ENCODE data around the gene CKLF.
"Not testable (repeated sequence)": the region's sequence is repeated elsewhere in the genome, so short reads cannot be mapped to it uniquely, and the experiment has no call there.

The CKLF gene

DNA sequence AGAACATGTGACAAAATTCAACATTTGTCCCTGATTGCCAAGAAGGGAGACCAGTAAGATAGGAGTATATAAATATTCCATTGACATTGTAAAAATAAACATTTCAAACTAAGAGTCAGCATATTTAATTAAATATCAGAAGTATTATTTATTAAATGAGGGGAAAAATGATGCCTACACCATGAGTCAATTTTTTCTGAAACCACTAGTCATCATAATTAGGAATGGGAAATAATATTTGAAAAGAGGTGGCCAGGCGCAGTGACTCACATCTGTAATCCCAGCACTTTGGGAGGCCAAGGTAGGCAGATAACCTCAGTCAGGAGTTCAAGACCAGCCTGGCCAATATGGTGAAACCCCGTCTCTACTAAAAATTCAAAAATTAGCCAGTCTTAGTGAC, 16.0 kb downstream of the CKLF start:
- DNase-seq (ENCODE audit: low read depth in 3 of 3, low spot score in 1 of 3), result no peak

DNA sequence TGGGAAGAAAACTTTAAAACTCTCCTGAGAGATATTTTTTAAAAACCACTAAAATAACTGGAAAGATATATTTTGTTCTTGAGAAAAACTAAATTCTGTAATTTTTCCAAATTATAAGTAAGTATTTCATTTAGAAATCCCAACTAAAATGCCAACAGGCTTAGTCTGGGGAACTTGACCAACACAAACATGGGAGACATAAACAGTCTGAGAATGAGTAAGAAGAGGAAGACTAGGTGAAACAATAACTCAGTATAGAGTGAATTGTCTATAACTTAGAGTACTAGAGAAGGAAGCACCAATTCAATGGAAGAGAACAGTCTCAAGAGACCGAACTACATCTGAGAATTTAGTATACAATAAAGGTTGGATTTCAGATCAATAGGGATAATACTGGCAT, 16.8 kb downstream of the CKLF start:
- DNase-seq (ENCODE audit: low read depth in 3 of 3, low spot score in 1 of 3), result no peak

- DNase-seq (ENCODE audit: low read depth in 3 of 3, low spot score in 1 of 3), result no peak
These were observed 17.5 kb downstream of the CKLF start for GRCh38 chr16:66569827-66570405.

DNA sequence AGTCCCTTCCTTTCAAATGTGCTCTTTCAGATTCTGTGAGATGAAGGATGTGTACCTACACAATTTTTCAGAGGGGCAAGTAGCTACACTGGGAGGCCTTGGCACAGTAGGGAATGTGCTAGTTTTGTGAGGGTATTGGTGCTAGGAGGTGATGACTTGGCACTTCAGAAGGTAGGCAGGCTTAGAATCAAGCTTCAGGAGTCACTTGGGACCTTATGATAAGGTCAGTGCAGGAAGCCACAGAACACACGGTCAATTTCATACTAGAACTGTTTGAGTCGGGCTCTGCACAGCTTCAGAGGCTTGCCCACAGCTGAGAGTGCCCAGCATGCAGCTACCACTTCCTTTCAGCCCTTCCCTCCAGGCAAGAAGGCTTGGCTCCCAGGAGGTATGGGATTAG, 20.0 kb downstream of the CKLF start:
- no peak for DNase-seq (ENCODE audit: low read depth in 3 of 3, low spot score in 1 of 3)

- no peak for DNase-seq (ENCODE audit: low read depth in 3 of 3, low spot score in 1 of 3)
These were observed 21.7 kb downstream of the CKLF start for GRCh38 chr16:66574081-66574480.

DNA sequence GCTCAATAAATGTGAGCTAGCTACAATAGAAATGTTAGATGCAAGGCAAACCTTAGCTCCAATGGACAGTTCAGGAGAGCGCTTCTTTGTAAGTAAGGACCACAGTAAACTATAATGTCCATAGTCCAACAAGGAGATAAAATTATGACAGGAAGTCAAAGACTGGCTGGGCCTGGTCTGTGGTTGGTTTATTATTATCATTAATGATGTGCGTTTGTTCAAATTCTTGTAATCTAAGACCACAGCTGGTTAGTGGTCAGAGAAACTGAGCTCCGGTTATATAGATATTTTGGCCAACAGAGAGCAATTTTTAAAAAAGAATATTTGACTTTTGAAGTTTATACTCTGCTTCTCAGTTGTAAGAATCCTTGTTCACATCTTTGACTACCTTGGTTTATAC, 22.2 kb downstream of the CKLF start:
- DNase-seq (ENCODE audit: low read depth in 3 of 3, low spot score in 1 of 3), result no peak

DNA sequence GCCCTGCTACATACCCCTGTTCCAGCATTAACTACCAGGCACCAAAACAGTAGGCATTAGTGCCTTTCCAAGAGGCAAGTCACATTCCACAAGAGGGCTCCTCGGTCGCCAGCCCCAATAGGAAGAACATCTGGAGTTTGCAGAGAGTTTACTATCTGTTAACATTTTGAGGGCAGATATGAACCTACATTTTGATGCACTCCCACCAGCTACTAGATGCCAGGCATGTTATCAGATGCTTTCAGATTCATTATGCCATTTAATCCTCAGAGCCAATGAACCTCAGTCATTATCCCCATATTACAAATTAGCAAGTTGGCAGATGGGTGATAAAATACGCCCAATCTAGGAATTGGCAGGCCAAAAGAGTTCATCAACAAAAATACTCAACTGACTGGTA, 22.7 kb downstream of the CKLF start:
- no peak for DNase-seq (ENCODE audit: low read depth in 3 of 3, low spot score in 1 of 3)

GRCh38 chr16:66576296-66576695, 23.9 kb downstream of the CKLF start:
- no peak for DNase-seq (ENCODE audit: low read depth in 3 of 3, low spot score in 1 of 3)

DNA sequence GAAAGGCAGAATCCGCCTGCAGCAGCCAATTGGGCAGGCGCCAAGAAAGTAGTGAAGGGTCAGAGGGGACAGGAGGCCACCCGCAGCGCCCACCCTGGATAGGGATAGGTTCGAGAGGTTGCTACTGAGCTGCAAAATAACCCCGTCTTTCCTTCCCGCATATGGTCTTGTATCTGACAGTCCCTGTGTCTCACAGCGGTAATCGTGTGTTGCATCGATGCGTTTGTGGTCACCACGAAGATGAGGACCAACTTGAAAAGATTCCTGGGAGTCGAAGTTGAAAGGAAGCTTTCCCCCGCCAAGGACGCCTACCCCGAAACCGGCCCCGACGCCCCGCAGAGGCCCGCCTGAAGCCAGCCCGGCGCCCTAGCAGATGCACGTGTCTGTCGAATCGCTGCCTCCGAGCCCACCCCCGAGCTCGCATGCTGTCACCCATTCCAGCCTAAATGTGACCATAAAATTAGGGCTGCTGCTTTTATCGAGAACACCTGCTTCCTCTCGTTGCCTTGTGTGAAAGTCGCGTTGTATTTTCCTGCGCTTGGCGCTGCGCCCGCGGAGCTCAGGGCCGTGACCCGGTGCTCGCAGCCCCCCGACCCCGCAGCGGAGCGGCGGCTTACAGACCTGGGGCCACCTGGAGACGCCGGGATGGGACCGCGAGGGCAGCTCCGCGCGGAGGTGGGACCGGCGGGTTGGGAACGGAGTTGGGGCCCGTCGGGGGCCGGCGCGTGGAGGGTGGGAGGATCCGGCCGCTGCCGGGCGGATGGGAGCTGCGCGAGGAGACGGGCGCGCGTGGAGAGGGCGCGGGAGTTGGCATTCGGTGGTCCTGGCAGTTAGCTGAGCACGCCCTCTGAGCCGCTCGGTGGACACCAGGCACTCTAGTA, 26.5 kb downstream of the CKLF start, which contains the start of gene CMTM2:
TSS of gene CMTM2 (plus strand) at position 813 of the 881 bp plus-strand sequence. CDS start 145 bp downstream, outside the sequence.
- DNase-seq (ENCODE audit: low read depth in 3 of 3, low spot score in 1 of 3), result no peak

- DNase-seq (ENCODE audit: low read depth in 3 of 3, low spot score in 1 of 3), result no peak
These were observed 28.3 kb downstream of the CKLF start for GRCh38 chr16:66580605-66581209.

- DNase-seq (ENCODE audit: low read depth in 3 of 3, low spot score in 1 of 3), result no peak
These were observed 29.0 kb downstream of the CKLF start for GRCh38 chr16:66581246-66581952.

- no peak for DNase-seq (ENCODE audit: low read depth in 3 of 3, low spot score in 1 of 3)
These were observed 33.3 kb downstream of the CKLF start for GRCh38 chr16:66585481-66586239.

GRCh38 chr16:66587881-66588600, 35.7 kb downstream of the CKLF start:
- DNase-seq (ENCODE audit: low read depth in 3 of 3, low spot score in 1 of 3), result no peak

DNA sequence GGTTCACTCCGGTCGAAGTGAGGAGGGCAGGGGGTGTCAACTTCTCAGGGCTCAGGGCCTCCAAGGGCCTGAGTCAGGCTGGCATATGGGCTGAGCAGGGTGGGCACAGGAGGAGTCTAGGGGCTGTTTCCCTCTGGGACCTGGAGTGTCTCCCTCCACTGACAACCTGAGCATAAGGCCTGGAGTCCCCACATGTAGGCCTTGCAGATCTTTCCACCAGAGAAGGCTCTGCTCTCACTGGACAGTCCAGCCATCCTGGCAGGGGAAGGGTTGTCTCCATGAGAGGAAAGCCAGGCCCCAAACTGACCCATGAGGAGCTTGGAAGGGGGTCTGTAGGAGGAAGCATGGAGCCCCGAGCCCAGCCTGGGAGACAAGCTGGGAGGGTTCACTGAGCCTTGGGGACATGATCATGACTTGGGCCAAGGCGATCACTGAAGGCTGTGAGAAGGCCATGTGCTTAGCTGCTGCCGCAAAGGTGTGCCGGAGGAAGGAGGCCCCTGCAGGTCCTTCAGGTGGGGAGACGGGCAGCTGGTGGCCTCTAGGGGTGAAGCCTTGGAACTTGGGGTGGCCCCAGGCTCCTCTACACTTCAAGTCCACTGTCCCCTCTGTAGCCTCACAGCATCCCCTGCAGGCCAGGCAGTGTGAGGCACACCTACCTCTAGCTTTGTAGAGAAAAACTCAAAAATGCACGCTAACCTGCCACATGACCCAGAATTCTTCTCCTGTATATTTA, 36.8 kb downstream of the CKLF start:
- peak in 1 of 3 donors; percentile 40 for DNase-seq (ENCODE audit: low read depth in 3 of 3, low spot score in 1 of 3)

DNA sequence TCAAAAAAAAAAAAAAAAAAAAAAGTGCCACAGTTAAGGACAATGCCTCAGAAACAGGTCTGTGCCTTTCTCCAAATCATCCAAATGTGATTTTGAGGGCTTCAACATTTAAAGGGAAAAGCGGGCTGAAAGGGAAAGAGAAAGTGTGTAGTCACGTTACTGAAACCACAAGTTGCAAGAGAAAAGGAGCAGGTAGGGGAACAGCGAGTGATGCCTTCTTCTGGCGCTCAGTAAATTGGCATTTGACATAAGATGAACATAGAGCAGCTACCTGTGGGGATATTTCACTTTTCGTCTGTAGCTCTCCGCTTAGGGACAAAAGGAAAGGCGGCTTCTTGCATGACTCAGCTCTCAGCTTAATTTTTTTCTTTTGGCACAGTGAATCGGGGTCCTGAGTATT, 37.9 kb downstream of the CKLF start:
- no peak for DNase-seq (ENCODE audit: low read depth in 3 of 3, low spot score in 1 of 3)

DNA sequence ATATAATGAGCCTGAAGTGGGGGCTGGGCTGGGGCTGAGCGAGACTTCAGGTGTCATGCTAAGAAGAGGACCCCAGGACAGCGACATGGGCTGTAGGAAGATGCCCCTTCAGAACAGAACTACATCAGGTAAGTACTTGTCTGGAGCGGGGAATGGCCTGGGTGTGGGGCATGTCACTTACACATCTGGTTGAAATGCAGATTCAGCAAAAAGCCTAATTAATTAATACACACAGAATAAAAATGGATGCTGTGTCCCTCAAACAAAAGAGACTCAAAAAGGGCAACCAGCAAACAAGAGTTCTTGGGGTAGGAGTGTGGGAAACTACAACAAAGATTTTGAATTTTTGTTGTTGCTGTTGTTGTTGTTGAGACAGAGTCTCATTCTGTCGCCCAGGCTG, 38.6 kb downstream of the CKLF start:
- no peak for DNase-seq (ENCODE audit: low read depth in 3 of 3, low spot score in 1 of 3)

GRCh38 chr16:66592241-66592640, 39.9 kb downstream of the CKLF start:
- no peak for DNase-seq (ENCODE audit: low read depth in 3 of 3, low spot score in 1 of 3)

- no peak for DNase-seq (ENCODE audit: low read depth in 3 of 3, low spot score in 1 of 3)
These were observed 40.4 kb downstream of the CKLF start for GRCh38 chr16:66592814-66593213.

- no peak for DNase-seq (ENCODE audit: low read depth in 3 of 3, low spot score in 1 of 3)
These were observed 42.4 kb downstream of the CKLF start for GRCh38 chr16:66594739-66595138.

DNA sequence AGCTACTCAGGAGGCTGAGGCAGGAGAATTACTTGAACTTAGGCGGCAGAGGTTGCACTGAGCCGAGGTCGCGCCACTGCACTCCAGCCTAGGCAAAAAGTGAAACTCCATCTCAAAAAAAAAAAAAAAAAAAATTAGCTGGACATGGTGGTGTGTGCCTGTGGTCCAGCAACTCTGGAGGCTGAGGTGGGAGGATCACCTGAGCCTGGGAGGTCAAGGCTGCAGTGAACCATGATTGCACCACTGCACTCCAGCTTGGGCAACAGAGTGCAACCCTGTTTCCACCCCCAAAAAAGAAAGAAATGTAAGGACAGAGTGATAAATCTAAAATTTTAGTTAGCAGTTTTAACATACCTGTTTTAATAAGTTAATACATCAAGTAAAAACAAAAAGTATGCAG, 44.2 kb downstream of the CKLF start:
- DNase-seq (ENCODE audit: low read depth in 3 of 3, low spot score in 1 of 3), result not testable (repeated sequence)

Data from stimulated activated CD4-positive, alpha-beta T cell treated with anti-CD3 and anti-CD28 coated beads, TNF-alpha, amount 100 ng/mL, for 1 hour (primary cell).